ENCODE results near the gene S1PR5.
A peak's percentile ranks its signal among the peaks of the same experiment; 100 is the strongest.
"Not testable (repeated sequence)": the region's sequence is repeated elsewhere in the genome, so short reads cannot be mapped to it uniquely, and the experiment has no call there.

The S1PR5 gene

GRCh38 chr19:10544242-10544752 is 27.1 kb upstream of the S1PR5 start:
- no peak for DNase-seq

DNA sequence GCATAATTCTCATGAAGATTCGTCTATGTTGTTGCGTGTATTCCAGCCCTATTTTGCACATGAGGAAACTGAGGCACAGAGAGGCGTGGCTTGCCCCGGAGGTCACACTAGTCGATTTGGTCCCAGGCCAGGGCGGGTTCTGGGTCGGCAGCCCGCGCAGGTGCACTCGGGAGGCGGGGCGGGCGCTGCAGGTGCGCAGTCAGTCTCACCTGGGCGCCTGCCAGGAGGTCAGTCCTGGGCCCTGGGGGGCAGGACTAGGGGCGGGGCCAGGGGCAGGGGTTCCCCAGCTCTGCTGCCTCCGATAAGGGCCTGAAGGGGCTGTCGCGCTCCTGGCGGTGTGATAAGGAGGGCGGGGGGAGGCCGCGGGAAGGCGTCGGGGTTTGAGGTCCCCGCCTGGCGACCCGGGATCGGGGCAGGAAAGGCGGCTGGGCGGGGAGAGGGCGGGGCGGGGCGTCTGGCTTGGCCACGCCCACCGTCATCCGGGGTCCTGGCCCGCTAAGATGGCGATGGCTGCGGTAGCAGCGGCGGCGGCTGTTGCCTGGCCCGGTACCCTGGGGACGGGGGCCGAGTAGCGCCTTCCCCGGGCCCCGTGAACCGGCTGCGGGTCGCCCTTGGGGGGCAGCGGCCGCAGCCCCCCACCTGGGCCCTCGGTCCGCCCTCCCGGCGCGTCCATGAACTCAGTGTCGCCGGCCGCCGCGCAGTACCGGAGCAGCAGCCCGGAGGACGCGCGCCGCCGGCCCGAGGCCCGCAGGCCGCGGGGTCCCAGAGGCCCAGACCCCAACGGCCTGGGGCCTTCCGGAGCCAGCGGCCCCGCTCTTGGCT is 26.4 kb upstream of the S1PR5 start, which contains the start of gene ATG4D:
Gene ATG4D (plus strand): TSS at position 485 of the 822 bp plus-strand sequence. CDS start 187 bp downstream, at position 672.
- DNase-seq = peak; percentile 44

DNA sequence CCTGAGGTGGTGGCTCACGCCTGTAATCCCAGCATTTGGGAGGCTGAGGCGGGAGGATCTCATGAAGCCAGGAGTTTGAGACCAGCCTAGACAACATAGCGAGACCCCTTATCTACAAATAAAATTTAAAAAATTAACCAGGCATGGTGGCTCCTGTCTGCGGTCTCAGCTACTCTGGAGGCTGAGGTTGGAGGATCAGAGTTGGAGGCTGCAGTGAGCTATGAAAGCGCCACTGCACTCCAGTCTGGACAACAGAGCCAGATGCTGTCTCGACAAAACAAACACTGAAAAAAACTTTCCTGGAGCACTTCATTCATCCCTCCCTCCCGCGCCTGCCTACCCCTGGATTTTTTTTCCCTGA is 25.8 kb upstream of the S1PR5 start:
- DNase-seq = no peak

- DNase-seq = not testable (repeated sequence)
These were observed 21.8 kb upstream of the S1PR5 start for GRCh38 chr19:10539016-10539415.

DNA sequence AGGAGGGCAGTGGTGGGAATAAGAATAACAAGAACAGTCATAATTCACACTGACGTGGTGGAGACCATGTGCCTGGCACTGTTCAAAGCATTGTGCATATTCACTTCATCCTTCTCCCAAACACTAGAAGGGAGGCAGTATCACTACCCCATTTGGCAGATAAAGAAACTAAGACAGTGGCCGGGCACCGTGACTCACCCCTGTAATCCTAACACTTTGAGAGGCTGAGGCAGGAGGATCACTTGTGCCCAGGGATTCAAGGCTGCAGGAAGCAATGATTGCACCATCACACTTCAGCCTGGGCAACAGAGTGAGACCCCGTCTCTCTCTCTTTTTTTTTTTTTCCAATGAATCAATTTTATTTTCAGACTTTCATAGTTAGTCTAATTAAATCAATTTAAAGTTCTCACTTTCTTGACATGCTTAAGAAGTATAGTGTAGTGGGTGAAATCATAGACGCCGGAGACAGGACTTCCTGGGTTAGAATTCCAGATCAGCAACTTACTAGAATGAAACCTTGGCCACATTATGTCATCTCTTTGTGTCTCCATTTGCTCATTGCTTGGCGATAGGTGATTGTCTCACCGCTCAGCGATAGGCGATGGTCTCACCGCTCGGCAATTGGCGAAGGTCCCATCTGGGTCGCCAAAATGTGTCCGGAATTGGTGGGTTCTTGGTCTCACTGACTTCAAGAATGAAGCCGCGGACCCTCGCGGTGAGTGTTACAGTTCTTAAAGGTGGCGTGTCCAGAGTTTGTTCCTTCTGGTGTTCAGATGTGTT is 21.1 kb upstream of the S1PR5 start:
- no peak for DNase-seq

GRCh38 chr19:10537668-10538067 is 20.4 kb upstream of the S1PR5 start:
- DNase-seq = no peak

GRCh38 chr19:10535613-10536012 is 18.4 kb upstream of the S1PR5 start:
- no peak for DNase-seq

- DNase-seq = peak; percentile 52
These were observed 16.6 kb upstream of the S1PR5 start for GRCh38 chr19:10533646-10534386.

DNA sequence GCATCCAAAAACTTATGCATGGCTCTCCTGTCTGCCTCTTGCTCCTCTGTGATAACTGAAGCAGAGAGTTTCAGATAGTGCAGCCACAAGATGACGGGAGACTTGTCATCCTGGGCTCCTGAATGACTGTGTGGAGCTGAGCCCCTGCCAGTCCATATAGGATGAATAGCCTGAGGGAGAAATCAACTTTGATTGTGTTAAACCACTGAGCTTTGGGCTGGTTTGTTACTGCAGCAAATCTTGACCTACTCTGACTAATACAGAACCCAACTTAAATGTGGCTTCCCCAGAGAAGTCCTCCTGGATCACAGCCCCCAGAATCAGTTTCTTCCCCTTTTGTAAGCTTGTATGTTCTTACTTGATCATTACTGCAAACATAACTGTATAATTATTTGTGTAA is 15.2 kb upstream of the S1PR5 start:
- no peak for DNase-seq

DNA sequence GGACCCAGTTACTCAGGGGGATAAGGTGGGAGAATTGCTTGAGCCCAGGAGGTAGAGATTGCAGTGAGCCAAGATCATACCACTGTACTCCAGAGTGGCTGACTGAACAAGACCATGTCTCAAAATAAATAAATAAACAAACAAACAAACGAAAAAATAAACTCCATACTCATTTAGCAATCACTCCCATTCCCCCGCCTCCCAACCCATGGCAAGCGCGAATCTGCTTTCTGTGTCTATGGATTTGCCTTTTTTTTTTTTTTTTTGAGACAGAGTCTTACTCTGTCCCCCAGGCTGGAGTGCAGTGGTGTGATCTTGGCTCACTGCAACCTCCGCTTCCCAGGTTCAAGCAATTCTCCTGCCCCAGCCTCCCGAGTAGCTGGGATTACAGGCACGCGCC is 9.6 kb upstream of the S1PR5 start:
- not testable (repeated sequence) for DNase-seq

DNA sequence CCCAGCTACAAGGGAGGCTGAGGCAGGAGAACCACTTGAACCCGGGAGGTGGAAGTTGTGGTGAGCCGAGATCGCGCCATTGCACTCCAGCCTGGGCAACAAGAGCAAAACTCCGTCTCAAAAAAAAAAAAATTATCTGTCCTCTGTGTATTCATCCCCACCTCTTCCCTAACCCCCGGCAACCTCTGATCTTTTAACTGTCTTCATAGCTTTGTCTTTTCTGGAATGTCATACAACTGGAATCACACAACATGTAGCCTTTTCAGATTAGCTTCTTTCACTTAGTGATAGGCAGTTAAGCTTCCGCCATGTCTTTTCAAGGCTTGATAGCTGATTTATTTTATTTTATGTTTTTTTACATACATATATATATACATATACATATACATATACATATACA is 8.4 kb upstream of the S1PR5 start:
- DNase-seq = no peak

DNA sequence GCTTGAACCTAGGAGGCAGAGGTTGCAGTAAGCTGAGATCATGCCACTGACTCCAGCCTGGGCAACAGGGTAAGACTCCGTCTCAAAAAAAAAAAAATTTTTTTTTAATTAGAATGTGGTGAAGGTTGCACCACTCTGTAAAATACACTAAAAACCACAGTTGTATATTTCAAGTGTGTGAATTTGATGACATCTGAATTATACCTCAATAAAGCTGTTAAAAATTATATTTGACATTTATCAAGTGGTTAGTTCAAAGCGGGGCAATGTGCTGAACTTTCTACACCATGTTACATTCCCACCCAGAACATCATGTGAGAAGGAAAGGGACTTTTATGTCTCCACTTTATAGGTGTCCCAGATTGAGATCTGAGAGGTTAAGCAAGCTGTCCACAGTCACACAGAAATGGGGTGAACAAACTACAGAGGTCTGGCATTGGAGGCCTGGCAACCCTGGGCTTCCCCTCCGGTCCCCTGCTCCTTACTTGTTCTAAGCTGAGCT is 5.9 kb upstream of the S1PR5 start:
- no peak for DNase-seq

DNA sequence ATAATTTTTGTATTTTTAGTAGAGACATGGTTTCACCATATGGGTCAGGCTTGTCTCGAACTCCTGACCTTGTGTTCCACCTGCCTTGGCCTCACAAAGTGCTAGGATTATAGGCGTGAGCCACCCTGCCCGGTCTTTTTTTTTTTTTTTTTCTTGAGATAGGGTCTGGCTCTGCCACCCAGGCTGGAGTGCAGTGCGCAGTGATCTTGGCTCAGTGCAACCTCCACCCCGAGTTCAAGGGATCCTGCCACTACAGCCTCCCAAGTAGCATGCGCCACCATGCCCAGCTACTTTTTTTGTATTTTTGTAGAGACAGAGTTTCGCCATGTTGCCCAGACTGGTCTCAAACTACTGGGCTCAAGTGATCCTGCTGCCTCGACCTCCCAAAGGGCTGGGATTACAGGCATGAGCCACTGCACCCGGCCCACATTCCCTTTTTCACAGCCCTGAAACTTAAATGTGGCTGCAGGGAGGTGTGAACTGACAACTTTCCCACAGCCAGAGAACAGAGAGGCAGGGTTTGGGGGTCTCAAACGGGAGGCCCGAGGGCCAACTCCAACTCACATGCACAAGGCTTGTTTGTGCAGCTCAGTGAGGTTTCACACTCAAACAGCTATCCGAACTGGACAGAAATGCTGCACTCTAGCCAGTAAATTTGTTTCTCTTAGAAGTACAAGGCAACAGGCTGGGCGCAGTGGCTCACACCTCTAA is 4.4 kb upstream of the S1PR5 start:
- no peak for DNase-seq

DNA sequence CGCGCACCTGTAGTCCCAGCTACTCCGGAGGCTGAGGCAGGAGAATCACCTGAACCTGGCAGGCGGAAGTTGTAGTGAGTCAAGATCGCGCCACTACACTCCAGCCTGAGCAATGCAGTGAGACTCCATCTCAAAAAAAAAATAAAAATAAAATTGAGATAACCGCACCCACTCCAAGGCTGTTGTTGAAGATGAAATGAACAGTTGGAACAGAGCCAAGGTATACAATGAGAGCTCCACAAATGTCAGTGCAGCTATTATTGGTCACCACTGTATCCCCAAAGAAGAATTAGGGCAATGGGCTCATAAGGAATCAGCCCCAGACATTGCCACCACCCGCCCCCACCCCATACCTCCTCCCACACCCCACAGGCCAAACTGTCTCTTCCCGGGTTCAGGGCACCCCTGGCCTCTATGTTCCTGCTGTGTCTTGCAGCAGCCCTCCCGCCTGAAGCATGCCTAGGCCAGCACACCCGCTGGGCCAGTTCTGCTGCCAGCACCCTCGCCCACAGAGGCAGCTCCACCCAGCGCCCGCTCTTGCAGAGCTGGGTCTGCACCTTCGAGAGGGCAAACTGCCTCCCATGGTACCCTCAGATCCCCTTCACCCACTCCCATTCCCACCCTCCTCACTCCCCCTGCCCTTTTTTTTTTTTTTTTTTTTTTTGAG is 3.5 kb upstream of the S1PR5 start:
- no peak for DNase-seq

DNA sequence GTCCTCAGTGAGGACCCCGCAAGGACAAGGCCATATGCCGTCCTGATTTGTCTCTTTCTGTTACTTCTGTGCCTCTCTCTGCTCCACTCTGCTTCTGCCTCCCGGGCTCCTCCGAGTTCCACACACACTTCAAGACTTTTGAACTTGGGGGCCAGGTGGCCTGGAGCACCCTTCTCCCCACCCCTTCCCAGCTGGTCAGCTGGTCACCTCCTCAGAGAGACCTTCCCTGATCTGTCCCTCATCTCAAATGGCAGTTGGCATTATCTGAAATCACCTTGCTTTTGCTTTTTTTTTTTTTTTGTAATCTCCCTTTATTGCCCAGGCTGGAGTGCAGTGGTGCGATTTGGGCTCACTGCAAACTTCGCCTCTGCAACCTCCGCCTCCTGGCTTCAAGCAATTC is 2.2 kb upstream of the S1PR5 start:
- no peak for DNase-seq

- DNase-seq = no peak
These were observed 1.5 kb upstream of the S1PR5 start for GRCh38 chr19:10518444-10519361.

GRCh38 chr19:10517760-10518443 is 655 bp upstream of the S1PR5 start:
- DNase-seq = no peak

DNA sequence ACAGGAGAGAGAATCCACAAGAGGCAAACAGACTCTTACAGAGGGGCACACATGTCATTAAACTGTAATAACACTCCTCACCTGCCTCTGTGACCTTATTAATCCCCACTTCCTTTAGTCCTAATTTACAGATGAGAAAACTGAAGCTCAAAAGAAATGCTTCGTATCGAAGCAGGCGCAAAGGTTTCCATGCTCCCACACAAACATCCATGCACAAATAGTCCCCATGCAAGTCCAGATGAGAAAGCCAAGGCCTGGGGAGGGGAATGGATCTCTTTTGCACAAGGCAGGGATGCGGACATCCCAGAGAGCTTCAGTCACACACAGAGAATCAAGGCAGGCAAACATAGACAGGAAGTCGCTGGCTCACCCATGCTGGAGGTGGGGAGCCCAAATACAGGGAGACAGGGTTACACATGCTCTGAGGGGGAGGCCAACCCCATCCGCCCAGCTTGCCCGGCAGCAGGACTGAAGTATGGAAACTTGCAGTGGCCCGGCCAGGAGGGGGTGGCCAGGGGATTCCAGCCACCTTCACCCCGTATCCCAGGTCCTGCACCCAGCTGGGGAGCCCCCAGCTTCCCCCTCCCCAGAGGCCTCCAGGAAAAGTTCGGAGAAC is 468 bp downstream of the S1PR5 start:
- no peak for DNase-seq

- no peak for DNase-seq
These were observed 1.2 kb downstream of the S1PR5 start for GRCh38 chr19:10516064-10516385.
